GM12892 (cell line): ENCODE measurements around the gene LENEP.

Experiments used
- DNase-seq: peaks from one replicate; pipeline ENCODE4 v3.0.0; 2011; ENCODE audit not compliant: insufficient read length
- FAIRE-seq: peaks from 2 replicates; lab custom pipeline; 2011; peaks lifted over from hg19 to GRCh38; lab: Jason Lieb, UNC
- POLR2A ChIP-seq: IDR thresholded peaks from 2 replicates; pipeline ENCODE4 v1.6.1; 2011; ENCODE audit warnings: low read depth, low read length, control low read depth
- POLR2AphosphoS5 ChIP-seq: IDR thresholded peaks from 2 replicates; pipeline ENCODE4 v1.6.1; 2011; ENCODE audit warnings: low read depth, low read length, control low read depth
- TAF1 ChIP-seq: IDR thresholded peaks from 2 replicates; pipeline ENCODE4 v1.6.1; 2011; ENCODE audit warnings: low read depth, mild to moderate bottlenecking, control low read depth, low read length, borderline replicate concordance

The LENEP gene

GRCh38 chr1:155017041-155017945 lies 23.9 kb downstream of the LENEP start:
- FAIRE-seq (peak; percentile 82), DNase-seq (peak; percentile 88)
- TF ChIP-seq POLR2A, result 0 out of 2 replicates have a peak, but pooled peaks have one; percentile 43
- no peak for TF ChIP-seq TAF1
- no peak for TF ChIP-seq POLR2AphosphoS5

- no peak for TF ChIP-seq TAF1
- no peak for TF ChIP-seq POLR2A
- TF ChIP-seq POLR2AphosphoS5, result no peak
- FAIRE-seq, result no peak
- DNase-seq, result no peak
Observed at GRCh38 chr1:155017946-155018316, 24.5 kb downstream of the LENEP start.

- FAIRE-seq (no peak), DNase-seq (no peak)
- no peak for TF ChIP-seq POLR2A
- TF ChIP-seq POLR2AphosphoS5, result no peak
- no peak for TF ChIP-seq TAF1
Observed at GRCh38 chr1:155018617-155019348, 25.4 kb downstream of the LENEP start.

- no peak for TF ChIP-seq TAF1
- TF ChIP-seq POLR2AphosphoS5, result no peak
- no peak for TF ChIP-seq POLR2A
- DNase-seq, result no peak
- FAIRE-seq, result no peak
Observed at GRCh38 chr1:155019377-155020245, 26.2 kb downstream of the LENEP start.

- TF ChIP-seq POLR2A (no peak), TAF1 (no peak), POLR2AphosphoS5 (no peak)
- DNase-seq (no peak), FAIRE-seq (no peak)
Observed at GRCh38 chr1:155022136-155022926, 28.9 kb downstream of the LENEP start.

GRCh38 chr1:155022927-155023236 lies 29.5 kb downstream of the LENEP start:
- DNase-seq (no peak), FAIRE-seq (no peak)
- no peak for TF ChIP-seq TAF1
- no peak for TF ChIP-seq POLR2AphosphoS5
- no peak for TF ChIP-seq POLR2A

GRCh38 chr1:155023627-155024026 lies 30.2 kb downstream of the LENEP start:
- DNase-seq (no peak), FAIRE-seq (no peak)
- TF ChIP-seq TAF1 (no peak), POLR2A (no peak), POLR2AphosphoS5 (no peak)

- DNase-seq, result no peak
- no peak for FAIRE-seq
- no peak for TF ChIP-seq TAF1
- TF ChIP-seq POLR2AphosphoS5, result no peak
- TF ChIP-seq POLR2A, result no peak
Observed at GRCh38 chr1:155024315-155024714, 30.9 kb downstream of the LENEP start.

GRCh38 chr1:155026154-155026553 lies 32.8 kb downstream of the LENEP start:
- TF ChIP-seq POLR2A (no peak), POLR2AphosphoS5 (no peak), TAF1 (no peak)
- FAIRE-seq, result no peak
- no peak for DNase-seq

GRCh38 chr1:155026588-155026987 lies 33.2 kb downstream of the LENEP start:
- no peak for TF ChIP-seq TAF1
- TF ChIP-seq POLR2AphosphoS5, result no peak
- TF ChIP-seq POLR2A, result no peak
- FAIRE-seq, result no peak
- no peak for DNase-seq
